ENCODE data around the gene MAPK12.

DNA sequence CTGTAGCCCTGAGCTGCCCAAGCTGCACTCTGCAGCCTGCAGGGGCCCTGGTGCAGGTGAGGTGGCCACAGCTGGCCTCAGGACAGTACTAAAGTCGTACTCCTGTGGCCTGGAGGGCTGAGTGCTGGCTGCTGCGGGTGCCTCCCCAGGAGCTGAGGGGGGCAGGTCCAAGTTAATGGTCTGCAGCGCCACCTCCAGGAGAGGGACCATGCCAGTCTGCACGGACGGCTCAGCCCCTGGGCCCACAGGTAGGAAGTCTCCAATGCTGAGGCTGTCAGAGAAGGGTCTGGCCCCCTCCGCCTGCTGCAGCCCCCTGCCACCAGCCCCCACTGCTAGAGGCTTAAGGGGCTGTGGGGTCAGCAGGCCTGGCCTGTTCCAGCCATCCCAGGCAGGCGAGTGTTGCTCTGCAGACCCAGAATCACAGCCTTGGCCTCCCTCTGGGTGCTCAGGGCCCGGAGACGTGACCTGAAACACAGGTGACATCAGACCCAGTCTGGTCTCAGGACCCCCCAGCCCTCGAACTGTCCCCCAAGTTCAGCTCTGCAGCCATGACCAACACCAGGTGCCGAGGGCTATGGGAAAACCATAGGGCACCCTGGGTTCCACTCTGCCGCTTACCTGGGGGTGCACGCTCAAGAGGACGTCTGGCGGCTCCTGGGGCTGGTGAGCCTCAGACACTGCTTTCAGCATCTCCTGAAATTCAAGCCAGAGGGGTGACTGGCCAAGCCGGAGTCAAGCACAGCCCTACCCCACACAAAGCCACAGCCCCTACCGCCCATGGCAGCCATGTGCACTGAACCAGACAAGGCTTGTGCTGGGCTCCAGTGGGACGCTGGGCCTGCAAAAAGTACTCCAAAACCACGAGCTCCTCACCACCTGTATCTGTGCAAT, 39.8 kb downstream of the MAPK12 start:
- TF ChIP-seq, protein P1, sequence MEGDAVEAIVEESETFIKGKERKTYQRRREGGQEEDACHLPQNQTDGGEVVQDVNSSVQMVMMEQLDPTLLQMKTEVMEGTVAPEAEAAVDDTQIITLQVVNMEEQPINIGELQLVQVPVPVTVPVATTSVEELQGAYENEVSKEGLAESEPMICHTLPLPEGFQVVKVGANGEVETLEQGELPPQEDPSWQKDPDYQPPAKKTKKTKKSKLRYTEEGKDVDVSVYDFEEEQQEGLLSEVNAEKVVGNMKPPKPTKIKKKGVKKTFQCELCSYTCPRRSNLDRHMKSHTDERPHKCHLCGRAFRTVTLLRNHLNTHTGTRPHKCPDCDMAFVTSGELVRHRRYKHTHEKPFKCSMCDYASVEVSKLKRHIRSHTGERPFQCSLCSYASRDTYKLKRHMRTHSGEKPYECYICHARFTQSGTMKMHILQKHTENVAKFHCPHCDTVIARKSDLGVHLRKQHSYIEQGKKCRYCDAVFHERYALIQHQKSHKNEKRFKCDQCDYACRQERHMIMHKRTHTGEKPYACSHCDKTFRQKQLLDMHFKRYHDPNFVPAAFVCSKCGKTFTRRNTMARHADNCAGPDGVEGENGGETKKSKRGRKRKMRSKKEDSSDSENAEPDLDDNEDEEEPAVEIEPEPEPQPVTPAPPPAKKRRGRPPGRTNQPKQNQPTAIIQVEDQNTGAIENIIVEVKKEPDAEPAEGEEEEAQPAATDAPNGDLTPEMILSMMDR (IDR thresholded peaks at IDR 0.05; ENCODE audit: poor library complexity), result no peak
- TF ChIP-seq EZH2 (IDR thresholded peaks at IDR 0.05; ENCODE audit: borderline replicate concordance), result no peak

All from hepatocyte (in vitro differentiated cells).